HCT116 (cell line): ENCODE data around the gene SUB1. TPM values are rescaled to one million over a fixed set of nuclear protein-coding genes. Genes with fewer than 3 reads are reported as not detected.
A peak's percentile ranks its signal among the peaks of the same experiment; 100 is the strongest.

Experiments
- ATAC-seq: fragments of 200-7000 bp; cut with Tn5 transposase; 2 replicates; pipeline ENCODE4 v1.9.1; 2020; ENCODE audit warnings: mild to moderate bottlenecking, moderate library complexity
- BruUV-seq: library from RNA; stranded (reverse); fragments of 400-500 nt; replicated peaks from 2 replicates; lab custom pipeline; 2021; lab: Mats Ljungman, UMichigan
- CTCF ChIA-PET: fragments of 300-600 bp; sonication (Branson Sonifier 250); formaldehyde crosslinking; loops from one replicate; lab custom pipeline; 2021; ENCODE audit warnings: antibody characterized with exemption; lab: Charles Lee
- POLR2A ChIA-PET: fragments of 300-600, 350-600 bp; sonication (Branson Sonifier 250); formaldehyde crosslinking; loops from one replicate; lab custom pipeline; 2021; ENCODE audit warnings: antibody characterized with exemption; lab: Charles Lee
- RAD21 ChIA-PET, 2 experiments: fragments of 300-600 bp; sonication (Branson Sonifier 250); formaldehyde crosslinking; loops; one replicate each; lab custom pipeline; 2023; ENCODE audit warnings: low total read pairs in 2 of 2; ENCODE audit not compliant: uncharacterized antibody in 2 of 2, unreplicated experiment in 2 of 2, low non-redundant PET in 1 of 2; lab: Charles Lee
- DNase-seq: peaks from one replicate; pipeline ENCODE4 v3.0.0-alpha.2; 2010; ENCODE audit warnings: low read depth, low spot score
- H2AFZ ChIP-seq: fragments of 200-600 bp; shearing (Covaris generic), sonication (generic); 2 replicates; pipeline ENCODE4 v1.6.1; 2017; ENCODE audit warnings: low read depth, mixed run types, mixed read lengths, antibody characterized with exemption, low read length; ENCODE audit not compliant: poor library complexity, severe bottlenecking
- H3K27ac ChIP-seq: 2 replicates; pipeline ENCODE4 v1.5.1; 2012; ENCODE audit warnings: low read depth, low read length
- H3K27me3 ChIP-seq: fragments of 200-600 bp; sonication (generic); 2 replicates; pipeline ENCODE4 v1.6.1; 2016; ENCODE audit warnings: mixed run types, low read length, mixed read lengths; ENCODE audit not compliant: insufficient read depth
- H3K36me3 ChIP-seq, 2 experiments: fragments of 200-500 bp in 1 of 2; fragments of 200-600 bp in 1 of 2; sonication (Bioruptor generic) in 1 of 2; sonication (generic) in 1 of 2; 2 replicates each; pipeline versions ENCODE4 v1.5.1 to v1.6.1; 2014 to 2016; ENCODE audit warnings: low read length in 2 of 2, inconsistent platforms in 1 of 2, mixed read lengths in 1 of 2, mixed run types in 1 of 2; ENCODE audit not compliant: insufficient read depth in 2 of 2, control insufficient read depth in 1 of 2
- H3K4me1 ChIP-seq, 2 experiments: fragments of 200-600 bp in 1 of 2; sonication (generic) in 1 of 2; 2 replicates each; pipeline versions ENCODE4 v1.5.1 to v1.6.1; 2012 to 2017; ENCODE audit warnings: low read length in 2 of 2, inconsistent platforms in 1 of 2, mild to moderate bottlenecking in 1 of 2, mixed read lengths in 1 of 2, mixed run types in 1 of 2, moderate library complexity in 1 of 2; ENCODE audit not compliant: insufficient read depth in 2 of 2, control insufficient read depth in 1 of 2
- H3K4me2 ChIP-seq: fragments of 200-600 bp; sonication (generic); 2 replicates; pipeline ENCODE4 v1.6.1; 2017; ENCODE audit warnings: mixed run types, low read length, mixed read lengths
- H3K4me3 ChIP-seq, 2 experiments: fragments of 200-600 bp in 1 of 2; sonication (generic) in 1 of 2; replicated peaks in 1 of 2; 2 replicates each; pipeline ENCODE4 v1.5.1; 2011 to 2016; ENCODE audit warnings: low read length in 2 of 2, control low read depth in 1 of 2, low read depth in 1 of 2, mild to moderate bottlenecking in 1 of 2, mixed read lengths in 1 of 2, mixed run types in 1 of 2
- H3K79me2 ChIP-seq: fragments of 200-600 bp; sonication (generic); 2 replicates; pipeline ENCODE4 v1.6.1; 2017; ENCODE audit warnings: mild to moderate bottlenecking, mixed run types, low read length, moderate library complexity, mixed read lengths; ENCODE audit not compliant: insufficient read depth
- H3K9ac ChIP-seq: fragments of 200-600 bp; sonication (generic); 2 replicates; pipeline ENCODE4 v1.6.1; 2016; ENCODE audit warnings: low read length, mixed read lengths
- H3K9me2 ChIP-seq: fragments of 200-600 bp; sonication (generic), shearing (Covaris generic); 2 replicates; pipeline ENCODE4 v1.6.1; 2017; ENCODE audit warnings: mixed run types, mild to moderate bottlenecking, moderate library complexity; ENCODE audit not compliant: insufficient read depth
- H3K9me3 ChIP-seq, 2 experiments: fragments of 200-500 bp in 1 of 2; fragments of 200-600 bp in 1 of 2; sonication (Bioruptor generic) in 1 of 2; sonication (generic) in 1 of 2; 2 replicates each; pipeline ENCODE4 v1.6.1; 2014 to 2017; ENCODE audit warnings: low read length in 2 of 2, mixed read lengths in 2 of 2, inconsistent platforms in 1 of 2, low read depth in 1 of 2, mild to moderate bottlenecking in 1 of 2, mixed run types in 1 of 2, moderate library complexity in 1 of 2; ENCODE audit not compliant: control insufficient read depth in 1 of 2, insufficient read depth in 1 of 2
- H4K20me1 ChIP-seq: fragments of 200-600 bp; sonication (generic), shearing (Covaris generic); 2 replicates; pipeline ENCODE4 v1.6.1; 2017; ENCODE audit warnings: mixed run types, mild to moderate bottlenecking, moderate library complexity; ENCODE audit not compliant: insufficient read depth
- ATF3 ChIP-seq: IDR thresholded peaks from 2 replicates; pipeline ENCODE4 v1.6.1; 2012
- CEBPB ChIP-seq: IDR thresholded peaks from 2 replicates; pipeline ENCODE4 v1.6.1; 2012; ENCODE audit warnings: low read depth
- CTCF ChIP-seq, 3 experiments: fragments of 200-600 bp in 1 of 3; sonication (generic) in 1 of 3; IDR thresholded peaks in 2 of 3; conservative IDR thresholded peaks in 1 of 3; 2 replicates each; pipeline ENCODE4 v1.5.1; 2012 to 2017; ENCODE audit warnings: low read depth in 2 of 3, low read length in 2 of 3, antibody characterized with exemption in 1 of 3, borderline replicate concordance in 1 of 3, control low read depth in 1 of 3, mild to moderate bottlenecking in 1 of 3, mixed read lengths in 1 of 3, mixed run types in 1 of 3, moderate library complexity in 1 of 3; ENCODE audit not compliant: insufficient read depth in 1 of 3
- EGR1 ChIP-seq: IDR thresholded peaks from 2 replicates; pipeline ENCODE4 v1.6.1; 2012; ENCODE audit warnings: low read depth
- ELF1 ChIP-seq: IDR thresholded peaks from 2 replicates; pipeline ENCODE4 v1.6.1; 2012; ENCODE audit warnings: low read depth, borderline replicate concordance
- EZH2 ChIP-seq: fragments of 200-600 bp; sonication (generic); IDR thresholded peaks from 2 replicates; pipeline ENCODE4 v1.6.1; 2017; ENCODE audit warnings: antibody characterized with exemption, mixed run types
- EZH2phosphoT487 ChIP-seq: fragments of 200-600 bp; IDR thresholded peaks from 2 replicates; pipeline ENCODE4 v1.6.1; 2018; ENCODE audit warnings: antibody characterized with exemption, borderline replicate concordance
- FOSL1 ChIP-seq: IDR thresholded peaks from 2 replicates; pipeline ENCODE4 v1.6.1; 2012; ENCODE audit warnings: low read depth
- JUND ChIP-seq: IDR thresholded peaks from 2 replicates; pipeline ENCODE4 v1.6.1; 2012
- MAX ChIP-seq: IDR thresholded peaks from 2 replicates; pipeline ENCODE4 v1.6.1; 2012
- POLR2A ChIP-seq: IDR thresholded peaks from 2 replicates; pipeline ENCODE4 v1.7.0; 2011; ENCODE audit warnings: borderline replicate concordance; ENCODE audit not compliant: insufficient read depth, insufficient read length; ENCODE audit errors: extremely low read depth
- POLR2AphosphoS5 ChIP-seq: IDR thresholded peaks from 2 replicates; pipeline ENCODE4 v1.6.1; 2011; ENCODE audit warnings: mild to moderate bottlenecking, low read depth, low read length, moderate library complexity
- RAD21 ChIP-seq: IDR thresholded peaks from 2 replicates; pipeline ENCODE4 v1.6.1; 2012; ENCODE audit warnings: low read depth, mild to moderate bottlenecking
- REST ChIP-seq: IDR thresholded peaks from 2 replicates; pipeline ENCODE4 v1.6.1; 2012; ENCODE audit warnings: low read depth
- SIN3A ChIP-seq: IDR thresholded peaks from 2 replicates; pipeline ENCODE4 v1.6.1; 2012; ENCODE audit warnings: low read depth
- SRF ChIP-seq: IDR thresholded peaks from 2 replicates; pipeline ENCODE4 v1.6.1; 2012; ENCODE audit warnings: low read depth
- YY1 ChIP-seq: IDR thresholded peaks from 2 replicates; pipeline ENCODE4 v1.6.1; 2011; ENCODE audit warnings: low read length, low read depth, moderate library complexity, mild to moderate bottlenecking; ENCODE audit not compliant: insufficient replicate concordance; ENCODE audit errors: extremely low read depth
- ZBTB33 ChIP-seq: IDR thresholded peaks from 2 replicates; pipeline ENCODE4 v1.6.1; 2011; ENCODE audit warnings: mild to moderate bottlenecking, low read length, moderate library complexity; ENCODE audit not compliant: insufficient replicate concordance; ENCODE audit errors: extremely low read depth
- ZFX ChIP-seq: fragments of 450-650 bp; IDR thresholded peaks from 2 replicates; pipeline ENCODE4 v1.6.1; 2017
- ZNF274 ChIP-seq: fragments of 200-500 bp; sonication (Bioruptor generic); IDR thresholded peaks from 2 replicates; pipeline ENCODE4 v1.6.1; 2014; ENCODE audit warnings: mild to moderate bottlenecking, low read depth, low read length, inconsistent platforms
- intact Hi-C: fragments of 100-400 bp; cut with micrococcal nuclease; formaldehyde crosslinking; loops from 2 replicates; pipeline ENCODE4 v1.10.0; 2022
- total RNA-seq: library from RNA; stranded (reverse); gene quantifications from one replicate; pipeline ENCODE4 v1.2.1, GENCODE V29; 2021; ENCODE audit not compliant: unreplicated experiment

The SUB1 gene
- total RNA-seq, 1 experiment from 2014 or later = 216 TPM

- Histone ChIP-seq H3K79me2 (peaks cover 66% of the 10 kb centered on the region), H3K9me2 (no peaks in the 10 kb centered on the region), H3K27ac (no peak overlapping the region), H3K4me1 (peaks cover 8 to 16% of the 10 kb centered on the region in 2 experiments; a peak in 3 of 4 replicates), H3K4me3 (peak overlapping the region; percentile 92), H3K9me3 (no peaks in the 10 kb centered on the region), H3K4me2 (peak overlapping the region; percentile 68), H3K27me3 (no peaks in the 10 kb centered on the region), H4K20me1 (peaks cover 9% of the 10 kb centered on the region), H2AFZ (no peak overlapping the region), H3K36me3 (peaks cover 21 to 27% of the 10 kb centered on the region in 2 experiments), H3K9ac (no peak overlapping the region)
- ChIA-PET RAD21 (no interaction called here), POLR2A (no interaction called here), CTCF (no interaction called here)
- intact Hi-C loops = no loop called here
- TF ChIP-seq YY1 = no peak
- TF ChIP-seq POLR2AphosphoS5 = no peak
- TF ChIP-seq EZH2phosphoT487 = no peak
- no peak for TF ChIP-seq MAX
- no peak for TF ChIP-seq CTCF (IDR thresholded peaks at IDR 0.05 in 2 of 3, conservative IDR thresholded peaks at IDR 0.05 in 1 of 3; ENCODE audit: borderline replicate concordance in 1 of 3, insufficient read depth in 1 of 3, low read depth in 2 of 3, low read length in 2 of 3)
- TF ChIP-seq ZFX = no peak
- no peak for TF ChIP-seq ELF1
- TF ChIP-seq SIN3A = no peak
- no peak for TF ChIP-seq RAD21
- TF ChIP-seq ATF3 = no peak
- TF ChIP-seq ZNF274 = no peak
- TF ChIP-seq CEBPB = no peak
- TF ChIP-seq REST = no peak
- no peak for TF ChIP-seq FOSL1
- no peak for TF ChIP-seq EGR1
- no peak for TF ChIP-seq ZBTB33
- no peak for TF ChIP-seq JUND
- TF ChIP-seq SRF = no peak
- TF ChIP-seq EZH2 = no peak
- no peak for TF ChIP-seq POLR2A
- no TSS peak for BruUV-seq
- DNase-seq (no peak), ATAC-seq (no peak)
These were observed 1.8 kb downstream of the SUB1 start for GRCh38 chr5:32587067-32587551.
